Peyer's patch (tissue), 4 donors: Measurements from ENCODE around the gene ADGRF1.

ENCODE experiments used
- CTCF ChIP-seq, 6 experiments: fragments of 450-650 bp in 4 of 6; fragments of 200-600 bp in 2 of 6; sonication (generic) in 1 of 6; IDR thresholded peaks; one replicate each; pipeline ENCODE4 v1.5.1; 2017 to 2019; ENCODE audit warnings: antibody characterized with exemption in 6 of 6, mild to moderate bottlenecking in 3 of 6, moderate library complexity in 1 of 6
- POLR2A ChIP-seq, 2 donors: fragments of 450-650 bp; IDR thresholded peaks; one replicate each; pipeline ENCODE4 v1.5.1; 2017; ENCODE audit warnings: antibody characterized with exemption in 2 of 2, mild to moderate bottlenecking in 2 of 2, moderate library complexity in 2 of 2

- no peak for TF ChIP-seq CTCF (IDR thresholded peaks at IDR 0.05)
- TF ChIP-seq POLR2A (IDR thresholded peaks at IDR 0.05) = no peak
Measured at GRCh38 chr6:47062346-47062745, 20.2 kb upstream of the ADGRF1 start.
